ENCODE data around the gene CTU2.

The CTU2 gene

DNA sequence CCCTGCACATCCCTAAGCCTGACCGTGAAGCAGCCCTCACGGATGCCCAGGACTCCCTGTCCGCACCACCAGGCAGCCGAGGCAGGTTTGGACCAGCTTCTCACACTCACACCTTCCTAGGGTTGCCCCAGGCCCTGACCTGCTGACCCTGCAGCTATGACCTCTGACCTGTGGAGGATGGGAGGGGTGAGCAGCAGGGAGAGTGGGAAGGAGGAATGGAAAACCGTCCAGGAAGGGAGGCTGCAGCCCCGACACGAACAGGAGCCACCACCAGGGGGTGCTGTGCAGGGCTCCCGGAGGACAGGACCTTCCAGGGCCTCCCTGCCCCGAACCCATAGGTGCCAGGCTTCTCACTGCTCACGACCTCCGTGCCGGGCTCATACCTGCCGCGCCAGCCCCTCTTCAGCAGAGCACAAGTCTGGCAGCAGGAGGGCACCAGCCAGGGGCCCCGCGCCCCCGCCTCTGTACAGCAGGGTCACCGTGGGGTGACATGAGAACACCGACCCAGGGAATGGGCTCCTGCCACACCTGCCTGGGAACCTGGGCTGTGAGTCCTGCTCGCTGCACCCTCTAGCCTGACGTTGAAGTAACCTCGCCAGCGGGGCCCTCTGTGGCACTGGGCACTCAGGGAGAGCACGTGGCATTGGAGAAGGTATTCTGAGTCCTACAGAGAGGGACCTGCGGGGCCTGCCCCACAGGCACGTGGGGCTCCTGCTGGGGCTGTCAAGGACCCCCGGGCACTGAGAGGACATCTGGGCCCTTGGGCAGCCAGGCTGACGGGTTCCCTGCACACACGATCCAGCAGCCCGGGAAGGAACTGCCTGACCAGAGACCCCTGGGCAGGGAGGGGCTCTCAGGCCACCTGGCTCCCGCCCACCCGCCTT is 37.6 kb downstream of the CTU2 start:
- DNase-seq (ENCODE audit: low spot score), result peak; percentile 71

DNA sequence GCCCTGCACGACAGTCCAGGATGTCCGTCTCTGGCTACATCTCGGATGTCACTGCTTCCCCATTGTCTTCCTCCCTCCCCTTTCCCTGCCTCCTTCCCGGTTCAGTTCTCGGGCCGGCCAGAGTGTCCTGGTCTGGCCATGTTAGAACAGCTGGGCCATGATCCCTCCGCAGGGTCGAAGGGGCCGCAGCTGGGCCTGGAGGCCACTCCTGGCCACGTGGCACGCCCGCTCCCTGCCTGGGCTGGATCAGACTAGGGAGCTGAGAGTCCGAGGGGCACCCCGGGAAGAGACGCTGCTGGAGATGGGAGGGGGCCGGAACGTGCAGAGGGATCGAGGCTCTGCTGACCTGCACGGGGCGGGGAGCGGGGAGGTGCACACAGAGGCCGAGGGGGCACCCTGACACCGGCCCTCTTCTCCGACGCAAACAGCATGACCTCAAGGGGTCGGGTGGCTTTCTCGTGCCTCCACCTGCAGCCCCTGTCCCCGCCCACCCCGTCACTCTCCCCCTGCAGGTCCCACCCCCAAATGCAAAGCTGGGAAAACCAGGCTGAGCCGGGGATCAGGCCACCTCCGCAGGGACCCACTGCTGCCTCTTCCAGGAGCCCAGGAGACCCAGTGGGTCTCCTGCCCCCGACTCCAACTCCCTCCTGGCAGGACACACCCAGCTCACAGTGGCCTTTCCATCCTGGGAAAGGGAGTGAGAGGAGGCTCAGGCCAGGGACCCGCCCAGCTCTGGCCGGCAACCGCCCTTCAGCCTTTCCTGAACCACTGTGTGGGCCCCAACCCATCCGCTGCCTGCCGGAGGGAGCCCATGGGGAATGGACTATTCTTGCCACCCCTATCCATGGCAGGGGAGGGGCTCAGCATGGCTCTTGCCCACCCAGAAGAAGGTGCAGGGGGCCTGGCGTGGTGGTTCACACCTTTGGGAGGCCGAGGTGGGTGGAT is 38.5 kb downstream of the CTU2 start:
- no peak for DNase-seq (ENCODE audit: low spot score)

DNA sequence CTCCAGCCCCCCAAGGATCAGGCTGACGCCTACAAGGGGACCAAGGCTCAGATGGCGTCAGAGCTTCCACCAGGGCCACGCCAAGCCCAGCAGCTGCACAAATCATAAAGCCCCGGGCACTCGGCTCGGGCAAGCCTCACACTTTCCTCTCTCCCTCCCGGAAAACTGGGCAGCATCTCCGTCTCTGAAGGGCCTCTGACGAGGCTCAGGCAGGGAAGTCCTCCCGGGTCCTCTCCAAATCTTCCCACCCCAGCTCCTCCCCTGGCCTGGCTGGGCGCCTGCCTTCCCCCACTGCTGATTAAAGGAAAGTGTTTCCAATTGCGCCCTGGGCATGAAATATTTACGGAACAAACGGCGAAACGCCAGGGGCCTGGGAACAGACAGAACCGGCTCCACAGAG is 40.2 kb downstream of the CTU2 start:
- DNase-seq (ENCODE audit: low spot score), result no peak

DNA sequence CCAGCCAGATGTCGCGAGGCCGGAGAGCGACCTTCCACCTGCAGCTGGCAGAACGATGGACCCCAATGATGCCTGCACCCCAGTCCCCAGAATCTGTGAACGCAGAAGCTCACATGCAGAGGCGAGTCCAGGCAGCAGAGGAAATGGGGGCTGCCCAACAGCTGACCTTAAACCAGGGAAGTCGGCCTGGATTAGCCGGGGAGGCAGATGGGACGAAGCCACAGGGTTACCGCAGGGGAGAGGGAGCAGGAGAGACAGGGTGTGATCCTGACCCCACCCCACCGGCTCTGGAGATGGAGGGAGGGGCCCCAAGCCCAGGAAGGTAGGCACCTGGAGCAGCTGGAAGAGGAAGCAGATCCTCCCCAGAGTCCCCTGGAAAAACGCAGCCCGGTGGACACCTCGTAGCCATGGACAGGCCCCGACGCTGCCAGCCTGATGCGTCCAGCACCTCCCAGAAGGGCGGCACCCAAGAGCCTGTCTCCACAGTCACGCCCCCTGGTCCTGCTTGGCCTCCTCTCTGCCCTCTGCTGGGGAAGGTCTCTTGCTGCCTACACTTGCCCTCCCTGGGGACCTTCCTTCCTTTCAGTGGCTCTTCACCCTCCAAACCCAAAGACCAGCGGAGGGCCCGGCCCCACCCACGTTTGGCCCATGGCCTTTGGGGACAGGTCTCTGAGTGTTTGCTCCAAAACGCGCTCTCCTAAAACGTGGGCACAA is 41.4 kb downstream of the CTU2 start:
- no peak for DNase-seq (ENCODE audit: low spot score)

- no peak for DNase-seq (ENCODE audit: low spot score)
Observed at GRCh38 chr16:88748364-88748763, 42.1 kb downstream of the CTU2 start.

- DNase-seq (ENCODE audit: low spot score), result no peak
Observed at GRCh38 chr16:88749358-88749757, 43.1 kb downstream of the CTU2 start.

DNA sequence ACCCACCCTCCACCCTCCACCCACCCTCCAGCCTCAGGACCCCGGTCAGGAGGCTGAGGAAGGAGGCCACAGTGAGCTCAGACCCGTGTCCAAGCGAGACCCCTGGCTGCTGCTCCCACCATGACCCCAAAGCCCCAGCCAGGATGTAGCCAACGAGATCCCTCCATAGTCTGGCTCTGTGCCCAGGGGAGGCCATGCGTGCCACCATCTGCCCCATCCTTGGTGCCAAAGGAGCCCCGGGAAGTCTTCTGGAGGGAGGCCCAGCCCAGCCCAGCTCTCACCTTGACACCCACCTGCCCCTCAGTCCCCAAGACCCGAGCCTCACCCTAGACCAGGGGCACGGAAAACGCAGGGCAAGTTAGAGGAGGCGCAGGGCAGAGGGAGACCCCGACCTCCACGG is 44.6 kb downstream of the CTU2 start:
- no peak for DNase-seq (ENCODE audit: low spot score)

- no peak for DNase-seq (ENCODE audit: low spot score)
Observed at GRCh38 chr16:88752386-88753002, 46.2 kb downstream of the CTU2 start.

DNA sequence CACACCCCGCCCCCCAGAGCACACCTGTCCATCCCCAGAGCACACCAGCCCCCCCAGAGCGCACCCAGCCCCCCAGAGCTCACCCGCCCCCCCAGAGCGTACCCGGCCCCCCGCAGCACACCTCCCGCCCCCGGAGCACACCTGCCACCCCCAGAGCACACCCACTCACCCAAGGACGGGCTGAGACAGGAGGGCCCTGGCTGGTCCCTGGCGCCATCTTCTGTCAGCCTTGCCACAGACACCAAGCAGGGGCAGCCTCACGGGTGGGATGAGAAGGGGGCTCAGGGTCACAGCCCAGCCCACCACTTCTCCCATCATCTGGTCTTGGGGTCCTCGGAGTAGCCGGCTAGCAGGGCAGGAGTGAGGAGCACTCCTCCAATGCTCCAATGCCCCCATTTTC is 46.9 kb downstream of the CTU2 start:
- no peak for DNase-seq (ENCODE audit: low spot score)

GRCh38 chr16:88753602-88754001 is 47.3 kb downstream of the CTU2 start:
- DNase-seq (ENCODE audit: low spot score), result no peak

DNA sequence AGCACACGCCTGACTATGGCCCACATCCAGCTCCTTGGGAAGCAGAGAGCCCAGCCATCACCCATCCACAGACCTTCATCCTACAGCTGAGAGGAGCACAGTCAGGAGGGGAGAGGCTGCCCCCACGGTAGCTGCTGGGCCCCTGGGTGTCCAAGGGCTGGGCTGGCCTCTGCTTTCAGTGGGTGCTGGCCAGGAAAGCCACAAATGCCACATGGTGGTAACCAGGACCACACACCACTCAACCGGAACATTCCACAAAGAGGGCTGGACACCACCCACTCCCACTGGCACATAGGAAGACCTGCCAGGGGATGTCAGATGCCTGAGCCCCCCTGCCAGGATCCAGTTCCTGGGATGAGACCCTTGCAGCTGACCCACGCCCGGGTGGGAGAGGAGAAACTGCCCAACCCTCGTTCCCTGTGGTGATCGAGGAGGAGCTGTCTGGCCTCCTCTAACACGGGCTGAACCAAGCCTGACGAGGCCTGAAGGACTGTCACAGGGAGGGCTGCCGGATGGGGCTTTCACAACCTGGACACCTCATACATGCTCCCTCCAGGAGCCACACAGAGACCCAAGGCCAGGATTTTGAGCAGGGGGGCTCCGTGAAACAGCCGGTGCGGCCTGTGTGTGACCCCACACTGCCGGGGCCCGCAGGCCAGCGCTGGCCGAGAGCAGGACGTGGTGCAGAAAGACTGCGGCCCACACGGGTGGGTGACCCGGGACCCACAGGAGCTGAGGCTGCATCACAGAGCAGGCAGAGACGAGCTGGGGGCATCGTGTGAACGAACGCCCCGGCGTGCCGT is 48.0 kb downstream of the CTU2 start:
- DNase-seq (ENCODE audit: low spot score), result no peak

- DNase-seq (ENCODE audit: low spot score), result peak; percentile 23
Observed at GRCh38 chr16:88754912-88755744, 48.8 kb downstream of the CTU2 start.

- no peak for DNase-seq (ENCODE audit: low spot score)
Observed at GRCh38 chr16:88755745-88756443, 49.6 kb downstream of the CTU2 start.

DNA sequence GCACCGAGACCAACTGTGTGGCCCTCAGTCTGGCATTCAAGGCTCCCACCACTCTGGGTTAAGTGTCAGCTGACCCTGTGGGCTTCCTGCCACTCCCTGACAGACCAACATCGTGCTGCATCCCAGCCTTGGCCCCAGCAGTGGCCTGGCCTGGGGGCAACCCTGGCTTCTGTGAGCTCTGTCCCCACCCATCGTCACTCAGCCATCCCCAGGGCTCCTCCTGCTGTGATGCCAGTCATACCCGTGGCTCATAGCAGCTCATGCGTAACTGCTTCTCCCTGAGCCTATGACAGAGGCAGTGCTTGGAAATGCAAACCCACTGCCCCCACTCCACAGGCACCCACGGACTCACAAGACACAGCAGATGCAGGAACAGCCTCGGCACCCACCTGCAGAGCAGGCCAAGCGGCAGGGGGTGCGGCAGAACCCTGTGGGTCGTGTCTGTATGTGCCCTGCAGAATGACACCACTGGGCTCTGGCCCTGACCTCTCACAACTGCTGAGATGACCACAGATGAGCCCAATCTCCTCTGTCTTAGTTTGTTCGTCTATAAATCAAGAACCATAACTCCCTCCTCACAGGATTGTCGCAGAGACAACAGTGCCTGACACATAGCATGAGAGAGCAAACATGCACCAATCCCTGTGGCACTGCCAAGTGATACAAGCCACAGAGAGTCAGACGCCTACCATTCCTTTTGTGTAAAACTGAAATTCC is 52.1 kb downstream of the CTU2 start:
- no peak for DNase-seq (ENCODE audit: low spot score)

- DNase-seq (ENCODE audit: low spot score), result no peak
Observed at GRCh38 chr16:88758944-88759244, 52.6 kb downstream of the CTU2 start.

DNA sequence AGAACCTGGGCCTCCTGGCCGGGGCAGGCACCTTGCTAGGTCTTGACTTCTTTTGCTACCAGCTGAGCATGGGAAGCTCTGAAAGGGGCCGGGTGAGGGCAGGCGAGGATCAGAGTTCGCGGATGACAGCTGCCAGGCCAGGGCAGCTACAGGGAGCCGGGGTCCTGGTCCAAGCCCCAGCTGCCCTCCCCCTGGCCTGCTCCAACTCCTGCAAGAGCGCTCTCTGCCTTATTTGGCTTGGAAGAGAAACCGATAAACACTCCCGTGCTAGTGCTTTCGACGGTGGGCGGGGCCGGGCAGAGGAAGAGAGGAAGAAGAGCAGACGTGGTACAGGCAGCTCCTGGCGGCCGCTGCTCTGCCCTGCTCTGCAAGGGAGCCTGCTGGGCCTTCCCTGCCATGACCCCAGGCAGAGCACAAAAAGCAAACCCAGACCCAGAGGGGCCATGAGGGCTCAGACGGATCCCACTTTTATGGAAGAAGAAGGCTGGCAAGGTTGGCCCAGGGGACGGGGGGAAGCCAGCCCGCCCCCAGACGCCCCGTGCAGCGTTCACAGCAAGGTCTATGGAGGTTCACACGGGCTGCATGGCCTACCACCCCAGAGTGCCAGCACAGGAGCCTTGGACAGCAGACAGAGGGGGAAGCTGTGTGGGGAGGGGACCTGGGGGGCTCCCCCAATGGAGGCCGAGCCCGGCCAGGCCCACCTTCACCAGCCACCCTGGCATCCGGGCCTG is 53.1 kb downstream of the CTU2 start:
- peak; percentile 58 for DNase-seq (ENCODE audit: low spot score)

- no peak for DNase-seq (ENCODE audit: low spot score)
Observed at GRCh38 chr16:88759976-88760350, 53.7 kb downstream of the CTU2 start.

DNA sequence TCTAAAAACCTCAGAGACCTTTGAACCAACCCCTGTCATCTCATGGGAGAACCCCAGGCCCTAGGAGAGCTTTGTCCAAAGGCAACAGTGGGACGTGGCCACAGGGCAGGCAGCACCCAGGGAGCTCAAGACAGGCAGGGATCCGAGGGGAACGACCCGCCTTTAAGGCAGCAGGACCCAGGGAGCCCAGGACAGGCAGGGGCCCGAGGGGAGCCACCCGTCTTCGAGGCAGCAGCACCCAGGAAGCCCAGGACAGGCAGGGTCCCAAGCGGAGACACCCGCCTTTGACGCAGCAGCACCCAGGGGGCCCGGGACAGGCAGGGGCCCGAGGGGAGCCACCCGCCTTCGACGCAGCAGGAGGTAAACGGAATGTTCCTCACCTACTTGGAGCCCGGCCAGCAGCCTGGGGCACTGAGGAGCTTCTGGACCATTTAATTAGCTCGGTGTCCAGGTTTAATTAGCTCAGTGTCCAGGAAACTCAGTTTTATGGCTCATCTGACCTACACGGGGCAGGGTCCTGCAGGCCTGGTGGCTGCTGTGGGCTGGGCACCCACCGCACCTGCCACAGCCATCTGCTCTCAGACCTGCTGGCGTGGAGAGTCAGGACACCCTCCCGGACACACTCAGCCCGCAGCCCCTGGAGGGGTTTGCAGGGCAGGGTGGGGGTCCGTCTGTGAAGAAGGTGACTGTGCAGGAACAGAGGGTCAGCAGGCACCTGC is 54.3 kb downstream of the CTU2 start:
- DNase-seq (ENCODE audit: low spot score), result no peak

All from CD4-positive, alpha-beta T cell treated with Interleukin-2 at 100 ng/mL for 4 hours (primary cell).